ENCODE data around the gene KRTAP27-1. TPM values are rescaled to one million over a fixed set of nuclear protein-coding genes. Genes with fewer than 3 reads are reported as not detected.

KRTAP27-1 gene
- not detected in 2 replicates for total RNA-seq (2014; rRNA removed; shearing (Covaris generic))

DNA sequence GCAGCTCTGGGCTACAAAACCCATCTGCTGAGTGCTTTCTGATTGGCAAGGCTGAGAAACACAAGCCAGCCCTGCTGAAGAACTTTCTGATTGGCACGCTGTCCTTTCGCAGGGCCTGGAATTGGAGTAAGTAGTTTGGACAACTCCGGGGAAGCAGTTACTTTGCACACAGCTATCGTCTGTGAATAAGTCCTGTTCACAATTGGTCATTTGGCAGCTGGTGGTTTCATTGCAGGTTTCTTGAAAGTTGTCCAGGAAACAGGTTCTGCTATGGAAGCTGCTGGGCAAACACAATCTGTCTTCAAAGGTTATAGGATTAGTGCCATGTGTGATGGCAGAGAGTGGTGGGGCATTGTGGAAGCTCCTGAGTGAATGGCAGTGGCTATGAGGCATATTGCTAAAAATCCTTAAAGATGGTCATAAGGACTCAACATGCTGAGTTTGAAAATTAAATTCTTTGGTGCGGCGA, at the start of gene KRTAP27-1:
Gene KRTAP27-1 (minus strand): TSS at position 419 of the 469 bp plus-strand sequence. CDS start 26 bp downstream, at position 393.
- Histone ChIP-seq H3K36me3 (no peaks in the 10 kb centered on the region), H3K4me1 (replicated peaks) (no peaks in the 10 kb centered on the region), H3K9me3 (replicated peaks) (no peaks in the 10 kb centered on the region), H3K27me3 (replicated peaks) (no peaks in the 10 kb centered on the region), H3K4me3 (no peak within 1 kb of the TSS), H3K27ac (no peak within 1 kb of the TSS)
- DNase-seq (ENCODE audit: low read depth in 1 of 2, low spot score in 2 of 2): no peak

GRCh38 chr21:30382201-30382600, 44.7 kb upstream of the KRTAP27-1 start:
- Histone ChIP-seq H3K9me3 (replicated peaks) (no peaks in the 10 kb centered on the region), H3K27ac (no peak overlapping the region), H3K36me3 (no peaks in the 10 kb centered on the region), H3K4me3 (no peak overlapping the region), H3K4me1 (replicated peaks) (no peaks in the 10 kb centered on the region), H3K27me3 (replicated peaks) (no peaks in the 10 kb centered on the region)
- no peak for DNase-seq (ENCODE audit: low read depth in 1 of 2, low spot score in 2 of 2)

GRCh38 chr21:30372139-30372770, 34.8 kb upstream of the KRTAP27-1 start, which contains the start of gene KRTAP13-2:
Gene KRTAP13-2 (minus strand): TSS chr21:30372271. CDS start chr21:30372213, 58 bp downstream.
- no peak for DNase-seq (ENCODE audit: low read depth in 1 of 2, low spot score in 2 of 2)
- Histone ChIP-seq H3K27me3 (replicated peaks) (no peaks in the 10 kb centered on the region), H3K9me3 (replicated peaks) (no peaks in the 10 kb centered on the region), H3K27ac (no peak within 1 kb of the TSS), H3K4me1 (replicated peaks) (no peaks in the 10 kb centered on the region), H3K4me3 (no peak within 1 kb of the TSS), H3K36me3 (no peaks in the 10 kb centered on the region)

GRCh38 chr21:30355906-30356305, 18.4 kb upstream of the KRTAP27-1 start:
- no peak overlapping the region for H3K27ac ChIP-seq
- no peak overlapping the region for H3K4me3 ChIP-seq
- H3K4me1 ChIP-seq (replicated peaks): no peaks in the 10 kb centered on the region
- no peaks in the 10 kb centered on the region for H3K27me3 ChIP-seq (replicated peaks)
- H3K9me3 ChIP-seq (replicated peaks): no peaks in the 10 kb centered on the region
- H3K36me3 ChIP-seq: no peaks in the 10 kb centered on the region
- DNase-seq (ENCODE audit: low read depth in 1 of 2, low spot score in 2 of 2): no peak

- Histone ChIP-seq H3K27me3 (replicated peaks) (no peaks in the 10 kb centered on the region), H3K36me3 (no peaks in the 10 kb centered on the region), H3K4me1 (replicated peaks) (no peaks in the 10 kb centered on the region), H3K4me3 (no peak overlapping the region), H3K9me3 (replicated peaks) (no peaks in the 10 kb centered on the region), H3K27ac (no peak overlapping the region)
- no peak for DNase-seq (ENCODE audit: low read depth in 1 of 2, low spot score in 2 of 2)
Measured at GRCh38 chr21:30354308-30355005, 17.0 kb upstream of the KRTAP27-1 start.

DNA sequence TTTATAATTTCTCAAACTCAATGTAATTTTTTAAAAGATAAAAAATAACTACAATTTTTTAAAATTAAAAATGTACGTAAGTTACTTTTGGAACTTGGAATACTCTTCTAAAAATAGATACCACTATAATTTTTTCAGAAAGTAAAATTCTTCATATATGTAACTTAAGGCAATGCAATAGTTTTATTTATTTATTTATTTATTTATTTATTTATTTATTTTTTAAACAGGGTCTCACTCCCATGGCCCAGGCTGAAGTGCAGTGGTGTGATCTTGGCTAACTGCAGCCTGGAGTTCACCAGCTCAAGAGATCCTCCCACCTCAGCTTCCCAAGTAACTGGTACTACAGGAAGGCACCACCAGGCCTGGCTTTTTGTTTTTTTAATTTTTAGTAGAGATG, 14.0 kb upstream of the KRTAP27-1 start:
- H3K4me1 ChIP-seq (replicated peaks): no peaks in the 10 kb centered on the region
- DNase-seq (ENCODE audit: low read depth in 1 of 2, low spot score in 2 of 2): no peak
- H3K27me3 ChIP-seq (replicated peaks): no peaks in the 10 kb centered on the region
- H3K36me3 ChIP-seq: no peaks in the 10 kb centered on the region
- no peak overlapping the region for H3K27ac ChIP-seq
- H3K4me3 ChIP-seq: no peak overlapping the region
- no peaks in the 10 kb centered on the region for H3K9me3 ChIP-seq (replicated peaks)

GRCh38 chr21:30349572-30349971, 12.1 kb upstream of the KRTAP27-1 start:
- no peak for DNase-seq (ENCODE audit: low read depth in 1 of 2, low spot score in 2 of 2)
- Histone ChIP-seq H3K4me3 (no peak overlapping the region), H3K36me3 (no peaks in the 10 kb centered on the region), H3K27ac (no peak overlapping the region), H3K27me3 (replicated peaks) (no peaks in the 10 kb centered on the region), H3K9me3 (replicated peaks) (no peaks in the 10 kb centered on the region), H3K4me1 (replicated peaks) (no peaks in the 10 kb centered on the region)

- H3K9me3 ChIP-seq (replicated peaks): no peaks in the 10 kb centered on the region
- no peak within 1 kb of the TSS for H3K4me3 ChIP-seq
Measured at GRCh38 chr21:30348506-30348905, 11.0 kb upstream of the KRTAP27-1 start, which contains the start of gene KRTAP23-1. Gene KRTAP23-1 (minus strand): TSS chr21:30348606. CDS start chr21:30348606, 0 bp downstream.

DNA sequence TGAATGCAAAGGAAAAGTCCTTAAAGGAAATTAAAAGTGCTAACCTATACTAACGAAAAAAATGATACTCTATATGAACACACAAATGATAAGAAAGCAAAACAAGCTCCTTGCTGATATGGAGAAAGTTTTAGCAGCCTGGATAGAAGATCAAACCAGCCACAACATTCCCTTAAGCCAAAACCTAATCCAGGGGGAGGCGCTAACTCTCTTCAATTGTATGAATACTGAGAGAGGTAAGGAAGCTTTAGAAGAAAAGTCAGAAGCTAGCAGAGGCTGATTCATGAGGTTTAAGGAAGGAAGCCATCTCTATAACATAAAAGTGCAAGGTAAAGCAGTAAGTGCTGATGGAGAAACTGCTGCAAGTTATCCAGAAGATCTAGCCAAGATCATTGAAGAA, 7.5 kb upstream of the KRTAP27-1 start:
- H3K4me1 ChIP-seq (replicated peaks): no peaks in the 10 kb centered on the region
- no peaks in the 10 kb centered on the region for H3K9me3 ChIP-seq (replicated peaks)
- no peak overlapping the region for H3K27ac ChIP-seq
- H3K36me3 ChIP-seq: no peaks in the 10 kb centered on the region
- H3K27me3 ChIP-seq (replicated peaks): no peaks in the 10 kb centered on the region
- DNase-seq (ENCODE audit: low read depth in 1 of 2, low spot score in 2 of 2): no peak
- no peak overlapping the region for H3K4me3 ChIP-seq

More at GRCh38 chr21:30348506-30348905, 11.0 kb upstream of the KRTAP27-1 start, which contains the start of gene KRTAP23-1:
- Histone ChIP-seq H3K27ac (no peak within 1 kb of the TSS), H3K4me1 (replicated peaks) (no peaks in the 10 kb centered on the region), H3K27me3 (replicated peaks) (no peaks in the 10 kb centered on the region), H3K36me3 (no peaks in the 10 kb centered on the region)
- DNase-seq (ENCODE audit: low read depth in 1 of 2, low spot score in 2 of 2): no peak

DNA sequence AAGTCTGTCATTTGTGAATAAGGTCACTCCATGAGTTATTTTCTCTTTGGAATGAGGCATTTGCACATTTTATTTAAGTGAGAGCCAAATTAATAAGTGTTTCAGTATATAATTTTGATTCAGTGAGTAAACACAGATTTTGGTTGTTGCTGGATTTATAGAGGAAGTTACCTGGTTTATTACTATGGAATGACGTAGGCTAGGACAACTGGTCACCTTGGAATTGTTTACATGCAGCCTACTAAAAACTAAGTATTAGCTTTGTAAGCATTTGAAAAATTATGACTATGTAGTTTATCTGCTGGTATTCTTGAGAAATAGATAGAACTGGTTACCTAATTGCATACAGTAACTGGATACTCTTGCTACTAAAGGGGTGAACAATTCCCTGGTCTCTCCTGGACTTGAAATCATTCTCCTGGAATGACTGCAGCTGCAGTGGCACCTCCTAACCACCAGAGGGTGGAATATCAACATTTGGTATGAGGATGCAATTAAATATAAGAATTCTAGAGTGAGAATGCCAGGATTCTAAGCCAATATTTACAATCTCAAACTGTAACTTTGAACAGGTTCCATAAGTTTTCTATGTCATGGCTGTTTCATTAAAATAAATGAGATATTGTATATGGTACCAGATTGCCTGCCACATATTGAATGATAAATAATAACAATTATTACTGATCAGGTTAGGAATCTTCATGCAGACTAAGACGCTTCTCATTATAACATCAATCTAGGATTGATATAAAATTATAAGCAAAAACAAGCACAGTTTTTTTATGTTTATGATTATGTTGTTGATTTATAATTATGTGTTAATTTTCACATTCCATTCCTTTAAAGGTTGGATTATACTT, 3.5 kb upstream of the KRTAP27-1 start:
- Histone ChIP-seq H3K27me3 (replicated peaks) (no peaks in the 10 kb centered on the region), H3K36me3 (no peaks in the 10 kb centered on the region)
- peak in 1 of 2 experiments; percentile 20 for DNase-seq (ENCODE audit: low read depth in 1 of 2, low spot score in 2 of 2)

GRCh38 chr21:30338717-30339116, 1.2 kb upstream of the KRTAP27-1 start:
- DNase-seq (ENCODE audit: low read depth in 1 of 2, low spot score in 2 of 2): no peak
- Histone ChIP-seq H3K27me3 (replicated peaks) (no peaks in the 10 kb centered on the region), H3K36me3 (no peaks in the 10 kb centered on the region), H3K27ac (no peak overlapping the region), H3K4me1 (replicated peaks) (no peaks in the 10 kb centered on the region), H3K4me3 (no peak overlapping the region), H3K9me3 (replicated peaks) (no peaks in the 10 kb centered on the region)

More for the DNA sequence above, 3.5 kb upstream of the KRTAP27-1 start:
- Histone ChIP-seq H3K4me3 (no peak overlapping the region), H3K27ac (no peak overlapping the region), H3K4me1 (replicated peaks) (no peaks in the 10 kb centered on the region), H3K9me3 (replicated peaks) (no peaks in the 10 kb centered on the region)

DNA sequence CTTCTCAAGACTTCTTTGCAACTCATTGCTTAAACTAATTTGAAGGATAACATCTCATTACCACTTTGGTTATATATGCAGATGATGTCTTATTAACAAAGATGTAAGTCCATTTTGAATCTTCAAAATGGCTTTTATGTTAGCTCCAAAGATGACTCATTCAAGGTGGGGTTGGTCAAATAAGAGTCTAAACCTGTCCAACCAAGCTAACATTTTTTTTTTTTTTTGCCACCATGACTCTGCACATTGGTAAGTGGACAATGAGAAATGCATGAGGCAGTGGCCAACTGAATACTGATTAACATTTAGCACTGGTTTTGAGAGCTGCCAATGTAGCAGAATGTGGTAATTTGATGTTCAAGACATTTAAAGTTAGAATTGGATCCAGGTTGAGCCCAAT, 278 bp upstream of the KRTAP27-1 start:
- no peak overlapping the region for H3K27ac ChIP-seq
- no peak for DNase-seq (ENCODE audit: low read depth in 1 of 2, low spot score in 2 of 2)
- no peaks in the 10 kb centered on the region for H3K27me3 ChIP-seq (replicated peaks)
- no peaks in the 10 kb centered on the region for H3K9me3 ChIP-seq (replicated peaks)
- no peaks in the 10 kb centered on the region for H3K36me3 ChIP-seq
- H3K4me3 ChIP-seq: no peak overlapping the region
- no peaks in the 10 kb centered on the region for H3K4me1 ChIP-seq (replicated peaks)

DNA sequence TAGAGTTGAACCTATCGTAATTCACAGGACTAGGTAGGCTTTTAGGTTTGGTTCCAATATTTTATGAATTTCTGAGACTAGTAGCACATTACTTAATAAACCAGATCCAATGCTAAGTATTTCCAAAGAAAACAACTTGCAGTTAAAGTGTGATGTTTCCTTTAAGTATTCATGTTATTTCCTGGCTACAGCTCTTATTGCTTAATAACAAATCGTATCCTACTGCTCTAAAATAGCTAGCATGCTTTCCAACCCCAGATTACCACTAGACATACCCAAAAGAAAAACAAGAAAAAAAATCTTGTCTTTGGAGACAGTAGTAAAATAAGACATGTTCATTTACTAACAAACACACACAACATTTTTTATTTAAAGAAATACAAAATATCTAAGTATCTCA, 898 bp downstream of the KRTAP27-1 start:
- H3K4me3 ChIP-seq: no peak overlapping the region
- no peak for DNase-seq (ENCODE audit: low read depth in 1 of 2, low spot score in 2 of 2)
- no peaks in the 10 kb centered on the region for H3K9me3 ChIP-seq (replicated peaks)
- no peaks in the 10 kb centered on the region for H3K27me3 ChIP-seq (replicated peaks)
- no peak overlapping the region for H3K27ac ChIP-seq
- no peaks in the 10 kb centered on the region for H3K36me3 ChIP-seq
- H3K4me1 ChIP-seq (replicated peaks): no peaks in the 10 kb centered on the region

Measured in SJSA1 (cell line).